ENCODE measurements around the gene ALOX5.

- TF ChIP-seq, protein P1, sequence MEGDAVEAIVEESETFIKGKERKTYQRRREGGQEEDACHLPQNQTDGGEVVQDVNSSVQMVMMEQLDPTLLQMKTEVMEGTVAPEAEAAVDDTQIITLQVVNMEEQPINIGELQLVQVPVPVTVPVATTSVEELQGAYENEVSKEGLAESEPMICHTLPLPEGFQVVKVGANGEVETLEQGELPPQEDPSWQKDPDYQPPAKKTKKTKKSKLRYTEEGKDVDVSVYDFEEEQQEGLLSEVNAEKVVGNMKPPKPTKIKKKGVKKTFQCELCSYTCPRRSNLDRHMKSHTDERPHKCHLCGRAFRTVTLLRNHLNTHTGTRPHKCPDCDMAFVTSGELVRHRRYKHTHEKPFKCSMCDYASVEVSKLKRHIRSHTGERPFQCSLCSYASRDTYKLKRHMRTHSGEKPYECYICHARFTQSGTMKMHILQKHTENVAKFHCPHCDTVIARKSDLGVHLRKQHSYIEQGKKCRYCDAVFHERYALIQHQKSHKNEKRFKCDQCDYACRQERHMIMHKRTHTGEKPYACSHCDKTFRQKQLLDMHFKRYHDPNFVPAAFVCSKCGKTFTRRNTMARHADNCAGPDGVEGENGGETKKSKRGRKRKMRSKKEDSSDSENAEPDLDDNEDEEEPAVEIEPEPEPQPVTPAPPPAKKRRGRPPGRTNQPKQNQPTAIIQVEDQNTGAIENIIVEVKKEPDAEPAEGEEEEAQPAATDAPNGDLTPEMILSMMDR (IDR thresholded peaks at IDR 0.05): no peak
- no peak for TF ChIP-seq EZH2phosphoT487 (IDR thresholded peaks at IDR 0.05)
- TF ChIP-seq EZH2 (IDR thresholded peaks at IDR 0.05): no peak
Measured at GRCh38 chr10:45375101-45375500, 1.1 kb downstream of the ALOX5 start.
